Mesangial cell (primary cell): ENCODE data around the gene CHIT1. TPM values are rescaled to one million over a fixed set of nuclear protein-coding genes. Genes with fewer than 3 reads are reported as not detected.

Experiments
- total RNA-seq: library from RNA; depleted of rRNA; stranded (reverse); fragments of >200 nt; gene quantifications from 2 replicates; pipeline ENCODE4 v1.2.3, GENCODE V29; 2015

The CHIT1 gene
- not detected in 2 replicates for total RNA-seq

DNA sequence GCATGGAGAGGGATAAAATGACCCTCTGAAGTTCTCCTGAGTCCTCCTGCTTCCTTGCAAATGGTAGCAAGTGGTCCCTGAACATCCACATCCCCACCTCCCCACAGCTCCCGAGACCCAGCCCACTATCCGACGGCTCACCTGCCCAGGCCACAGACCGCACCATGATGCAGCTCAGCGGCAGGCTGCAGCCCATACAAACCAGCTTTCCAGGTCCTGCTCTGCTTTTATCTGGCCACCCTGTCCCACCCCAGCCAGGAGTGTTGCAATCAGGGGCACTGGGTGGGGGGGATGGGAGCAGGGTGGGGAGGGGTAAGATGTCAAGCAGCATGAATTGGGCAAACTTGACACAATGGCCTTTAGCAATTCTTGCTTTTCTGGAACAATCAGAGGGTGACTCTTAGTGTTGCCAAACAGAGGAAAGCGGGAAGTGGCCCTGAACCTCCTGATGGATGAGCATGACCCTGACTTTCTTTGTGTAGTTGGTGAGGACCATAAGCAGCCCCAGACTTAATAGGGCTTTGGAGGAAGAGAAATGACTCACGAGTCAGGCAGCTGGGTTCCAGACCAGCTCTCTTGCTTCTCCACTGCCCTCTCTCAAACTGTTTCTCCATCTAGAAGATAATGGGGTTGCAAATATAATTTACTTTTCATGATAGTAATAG is at the start of gene CHIT1:
CHIT1 (minus strand) TSS at position 203 of the 665 bp plus-strand sequence; CDS start at position 166, 37 bp downstream.

DNA sequence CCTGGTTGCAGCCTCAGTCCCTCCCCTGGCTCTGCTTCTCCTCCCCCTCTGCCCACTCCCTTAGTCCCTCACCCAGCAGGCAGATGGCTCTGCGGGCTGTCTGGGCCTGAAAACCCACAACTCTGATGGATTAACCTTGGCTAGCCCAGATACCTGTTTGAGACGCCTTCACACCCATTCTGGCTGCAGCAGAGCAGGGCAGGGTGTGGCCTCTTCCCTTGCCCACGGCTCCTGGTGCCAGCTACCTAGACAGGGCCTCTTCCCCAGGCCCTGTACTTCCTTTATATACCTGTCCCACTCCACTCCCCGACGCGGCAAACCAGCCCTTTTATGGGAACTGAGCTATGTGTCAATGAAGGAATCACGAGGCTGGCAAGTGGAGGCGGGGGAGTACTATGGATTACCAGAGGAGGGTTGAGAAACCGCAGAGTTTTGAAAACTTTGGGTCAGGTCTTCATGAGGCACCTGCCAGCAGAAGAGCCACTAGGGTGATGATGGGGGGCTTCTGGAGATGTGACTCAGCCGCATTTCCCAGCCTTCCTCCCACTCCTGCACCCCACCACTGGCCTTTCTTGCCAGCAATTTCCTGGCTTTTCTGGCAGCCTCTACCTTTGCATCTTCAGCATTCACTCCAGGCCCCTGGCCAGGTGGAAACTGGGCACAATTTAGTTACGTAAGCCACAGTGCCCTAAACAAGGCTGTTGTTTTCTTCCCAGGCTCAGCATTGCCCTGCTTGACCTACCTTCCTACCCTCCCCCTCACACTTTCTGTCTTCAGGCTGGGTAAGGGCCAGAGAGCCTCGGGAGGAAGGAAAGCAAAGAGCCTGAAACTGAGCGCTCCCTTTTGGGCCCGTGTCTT is 42.8 kb downstream of the CHIT1 start, which contains the start of gene CHI3L1:
CHI3L1 (minus strand) TSS at position 259 of the 858 bp plus-strand sequence; CDS start at position 178, 81 bp downstream.

DNA sequence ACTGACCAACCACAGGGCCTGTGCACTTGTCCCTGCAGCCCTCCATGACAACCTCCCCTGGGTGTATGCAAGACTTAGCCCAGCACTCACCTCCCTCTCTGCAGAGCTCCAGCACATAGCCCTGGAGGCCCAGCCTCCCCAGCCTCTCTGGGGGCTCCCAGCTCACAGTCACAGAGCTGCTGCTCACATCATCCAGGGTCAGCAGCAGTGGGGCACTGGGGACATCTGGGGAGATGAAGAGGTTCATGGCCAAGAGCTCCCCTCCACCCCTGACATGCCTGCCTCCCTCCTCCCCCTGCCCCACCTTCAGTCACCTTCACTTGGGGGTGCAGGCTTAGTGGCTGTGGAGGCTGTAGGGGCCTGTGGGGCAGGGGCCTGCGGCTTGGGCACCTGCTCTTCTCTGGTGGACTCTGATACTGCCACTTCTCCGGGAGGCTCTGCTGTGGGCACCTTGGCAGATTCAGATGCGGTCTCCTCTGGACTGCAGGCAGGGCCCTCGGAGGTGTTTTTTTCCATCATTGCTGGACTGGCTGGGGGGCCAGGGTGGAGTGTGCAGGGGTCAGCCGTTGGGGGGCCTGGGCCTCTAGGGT is 54.1 kb downstream of the CHIT1 start, which contains the start of gene MYBPH:
MYBPH (minus strand) TSS at position 590 of the 590 bp plus-strand sequence; CDS start at position 519, 71 bp downstream.

Other genes starting within 250 kb of the CHIT1 start
- gene TMEM183A, start 222.3 kb downstream of the CHIT1 start, total RNA-seq = 54.4 and 60.8 TPM in 2 replicates
- gene PPFIA4, start 203.2 kb downstream of the CHIT1 start, total RNA-seq = 0.38 and 0.98 TPM in 2 replicates
- gene MYOG, start 143.7 kb downstream of the CHIT1 start, total RNA-seq = not detected in 2 replicates
- gene ADORA1, start 101.9 kb downstream of the CHIT1 start, total RNA-seq = 22.2 and 30.0 TPM in 2 replicates
- not detected in 2 replicates for gene MYBPH, start 53.8 kb downstream of the CHIT1 start, total RNA-seq
- 0.65 and 14.7 TPM in 2 replicates for gene CHI3L1, start 43.0 kb downstream of the CHIT1 start, total RNA-seq
- 5.5 and 14.5 TPM in 2 replicates for gene BTG2, start 75.8 kb upstream of the CHIT1 start, total RNA-seq
- gene FMOD, start 121.4 kb upstream of the CHIT1 start, total RNA-seq = 0.25 TPM in 1 of 2 replicates, not detected in the other
- gene PRELP, start 246.1 kb upstream of the CHIT1 start, total RNA-seq = not detected in 2 replicates